HG02981 (cell line): ENCODE results near the gene MAPRE3.
"Not testable (repeated sequence)": the region's sequence is repeated elsewhere in the genome, so short reads cannot be mapped to it uniquely, and the experiment has no call there.

Source experiments
- ATAC-seq: cut with Tn5 transposase; IDR thresholded peaks from one replicate; pipeline ENCODE4 v1.9.1; 2021; ENCODE audit warnings: mild to moderate bottlenecking, moderate library complexity; ENCODE audit not compliant: unreplicated experiment

The MAPRE3 gene

GRCh38 chr2:27065128-27065527 is 94.7 kb downstream of the MAPRE3 start:
- no peak for ATAC-seq

GRCh38 chr2:27067385-27067784 is 96.9 kb downstream of the MAPRE3 start:
- no peak for ATAC-seq

GRCh38 chr2:27069436-27069835 is 99.0 kb downstream of the MAPRE3 start:
- ATAC-seq = no peak

GRCh38 chr2:27069961-27070618 is 99.7 kb downstream of the MAPRE3 start:
- no peak for ATAC-seq

GRCh38 chr2:27070653-27071276 is 100.3 kb downstream of the MAPRE3 start:
- no peak for ATAC-seq

GRCh38 chr2:27071277-27071989 is 101.0 kb downstream of the MAPRE3 start, which contains the start of gene OST4:
Gene OST4 (minus strand): TSS chr2:27071654.
- ATAC-seq = peak; percentile 86

GRCh38 chr2:27071990-27072830 is 101.8 kb downstream of the MAPRE3 start:
- ATAC-seq = peak; percentile 14

GRCh38 chr2:27072920-27073319 is 102.5 kb downstream of the MAPRE3 start:
- ATAC-seq = no peak

- ATAC-seq = no peak
Observed at GRCh38 chr2:27073782-27074181, 103.3 kb downstream of the MAPRE3 start.

- ATAC-seq = no peak
Observed at GRCh38 chr2:27074738-27075565, 104.5 kb downstream of the MAPRE3 start.

- ATAC-seq = not testable (repeated sequence)
Observed at GRCh38 chr2:27075566-27075871, 105.1 kb downstream of the MAPRE3 start.

GRCh38 chr2:27076323-27076722 is 105.9 kb downstream of the MAPRE3 start:
- no peak for ATAC-seq
